GM23338 (cell line): ENCODE measurements around the gene MLEC. TPM values are rescaled to one million over a fixed set of nuclear protein-coding genes. Genes with fewer than 3 reads are reported as not detected.
A peak's percentile ranks its signal among the peaks of the same experiment; 100 is the strongest.

Experiments used
- ATAC-seq: fragments of 200-7000 bp; cut with Tn5 transposase; 3 replicates; pipeline ENCODE4 v1.9.1; 2020
- DNase-seq: peaks from one replicate; pipeline ENCODE4 v3.0.0-alpha.2; 2015; ENCODE audit warnings: low spot score
- H2AFZ ChIP-seq: fragments of 200-600 bp; sonication (generic); 2 replicates; pipeline ENCODE4 v1.8.0; 2016; ENCODE audit warnings: antibody characterized with exemption, mild to moderate bottlenecking, moderate library complexity
- H3F3A ChIP-seq: fragments of 200-600 bp; sonication (generic); replicated peaks from 2 replicates; pipeline ENCODE4 v1.8.0; 2017; ENCODE audit warnings: antibody characterized with exemption, mixed run types, low read depth
- H3K27ac ChIP-seq: fragments of 200-600 bp; sonication (generic); 2 replicates; pipeline ENCODE4 v1.6.1; 2016; ENCODE audit warnings: low read depth
- H3K27me3 ChIP-seq: fragments of 200-600 bp; sonication (generic); 2 replicates; pipeline ENCODE4 v1.8.0; 2016; ENCODE audit warnings: mild to moderate bottlenecking, mixed run types, moderate library complexity; ENCODE audit not compliant: insufficient read depth
- H3K36me3 ChIP-seq: fragments of 200-600 bp; sonication (generic); 2 replicates; pipeline ENCODE4 v1.8.0; 2016; ENCODE audit warnings: mild to moderate bottlenecking; ENCODE audit not compliant: insufficient read depth
- H3K4me1 ChIP-seq: fragments of 200-600 bp; sonication (generic); 2 replicates; pipeline ENCODE4 v1.8.0; 2016; ENCODE audit warnings: mild to moderate bottlenecking, moderate library complexity; ENCODE audit not compliant: insufficient read depth
- H3K4me2 ChIP-seq: fragments of 200-600 bp; sonication (generic); 2 replicates; pipeline ENCODE4 v1.7.1; 2017; ENCODE audit warnings: mixed run types
- H3K4me3 ChIP-seq: fragments of 200-600 bp; sonication (generic); 2 replicates; pipeline ENCODE4 v1.6.1; 2016; ENCODE audit warnings: mixed run types
- H3K79me2 ChIP-seq: fragments of 200-600 bp; sonication (generic); replicated peaks from 2 replicates; pipeline ENCODE4 v1.8.0; 2017; ENCODE audit warnings: mild to moderate bottlenecking; ENCODE audit not compliant: insufficient read depth
- H3K9me2 ChIP-seq: fragments of 200-600 bp; sonication (generic); 2 replicates; pipeline ENCODE4 v1.8.0; 2017; ENCODE audit not compliant: insufficient read depth
- H4K20me1 ChIP-seq: fragments of 200-600 bp; sonication (generic); replicated peaks from 2 replicates; pipeline ENCODE4 v1.8.0; 2017; ENCODE audit warnings: mild to moderate bottlenecking; ENCODE audit not compliant: insufficient read depth
- H3K27ac Mint-ChIP-seq: 2 replicates; pipeline ENCODE4 v1.8.0; 2020; ENCODE audit warnings: inconsistent platforms, mild to moderate bottlenecking, moderate library complexity, mixed read lengths
- H3K27me3 Mint-ChIP-seq: 3 replicates; pipeline ENCODE4 v1.8.0; 2022; ENCODE audit warnings: low read depth, mild to moderate bottlenecking, moderate library complexity, mixed read lengths, inconsistent platforms; ENCODE audit not compliant: insufficient read depth, poor library complexity
- H3K36me3 Mint-ChIP-seq: 3 replicates; pipeline ENCODE4 v1.8.0; 2021; ENCODE audit warnings: low read depth, mild to moderate bottlenecking, inconsistent platforms, moderate library complexity, mixed read lengths
- H3K4me1 Mint-ChIP-seq: 3 replicates; pipeline ENCODE4 v1.8.0; 2020; ENCODE audit warnings: mild to moderate bottlenecking, inconsistent platforms, mixed read lengths
- H3K4me3 Mint-ChIP-seq: 3 replicates; pipeline ENCODE4 v1.8.0; 2021; ENCODE audit warnings: moderate library complexity, mild to moderate bottlenecking, inconsistent platforms, mixed read lengths
- H3K9me3 Mint-ChIP-seq: 3 replicates; pipeline ENCODE4 v1.8.0; 2020; ENCODE audit warnings: moderate library complexity, mild to moderate bottlenecking, inconsistent platforms, mixed read lengths
- CREB1 ChIP-seq: fragments of 250-450 bp; sonication (Bioruptor Pico); IDR thresholded peaks from 2 replicates; pipeline ENCODE4 v1.5.0; 2020; ENCODE audit warnings: low read depth, mild to moderate bottlenecking, moderate library complexity
- EZH2 ChIP-seq: fragments of 200-600 bp; sonication (generic); IDR thresholded peaks from one replicate; pipeline ENCODE4 v1.8.0; 2017; ENCODE audit warnings: antibody characterized with exemption, mild to moderate bottlenecking, low read depth; ENCODE audit not compliant: unreplicated experiment
- EZH2phosphoT487 ChIP-seq: fragments of 200-600 bp; sonication (generic); IDR thresholded peaks from one replicate; pipeline ENCODE4 v1.8.1; 2018; ENCODE audit warnings: antibody characterized with exemption; ENCODE audit not compliant: unreplicated experiment
- JUNB ChIP-seq: IDR thresholded peaks from one replicate; pipeline ENCODE4 v1.6.1; 2016; ENCODE audit warnings: antibody characterized with exemption; ENCODE audit not compliant: unreplicated experiment
- NANOG ChIP-seq: IDR thresholded peaks from 2 replicates; pipeline ENCODE4 v1.6.1; 2016; ENCODE audit warnings: antibody characterized with exemption, borderline replicate concordance
- POLR2AphosphoS5 ChIP-seq: IDR thresholded peaks from 2 replicates; pipeline ENCODE4 v1.6.1; 2016; ENCODE audit warnings: antibody characterized with exemption, low read depth
- STAT1 ChIP-seq: IDR thresholded peaks from one replicate; pipeline ENCODE4 v1.6.1; 2016; ENCODE audit warnings: antibody characterized with exemption; ENCODE audit not compliant: unreplicated experiment
- ZNF114 ChIP-seq: fragments of 250-450 bp; sonication (Bioruptor Pico); IDR thresholded peaks from 2 replicates; pipeline ENCODE4 v1.5.0; 2020; ENCODE audit warnings: mild to moderate bottlenecking, moderate library complexity
- ZNF331 ChIP-seq: fragments of 250-450 bp; sonication (Bioruptor Pico); IDR thresholded peaks from 2 replicates; pipeline ENCODE4 v1.5.0; 2020; ENCODE audit warnings: low read depth, mild to moderate bottlenecking, moderate library complexity
- polyA plus RNA-seq: library from polyadenylated mRNA; unstranded; fragments of >200 nt; fragmentation: Nextera tagmentation; extraction: Ambion mirVana; gene quantifications from 2 replicates; pipeline ENCODE4 v1.2.1, GENCODE V29; 2016
- total RNA-seq: library from RNA; depleted of rRNA; stranded (reverse); fragments of >200 nt; shearing (Covaris generic); gene quantifications from 2 replicates; pipeline ENCODE4 v1.2.3, GENCODE V29; 2014
- TF ChIP-seq, protein P1 (sequence below), 2 experiments: fragments of 200-600 bp in 1 of 2; sonication (generic) in 1 of 2; conservative IDR thresholded peaks; 2 replicates each; pipeline versions ENCODE4 v1.5.1 to v1.6.1; 2016 to 2017; ENCODE audit warnings: antibody characterized with exemption in 2 of 2, low read depth in 2 of 2, mild to moderate bottlenecking in 2 of 2, moderate library complexity in 1 of 2
- TF ChIP-seq, protein P2 (sequence below): IDR thresholded peaks from one replicate; pipeline ENCODE4 v1.6.1; 2018; ENCODE audit warnings: antibody characterized with exemption; ENCODE audit not compliant: unreplicated experiment
- TF ChIP-seq, protein P3 (sequence below): fragments of 250-450 bp; sonication (Bioruptor Pico); IDR thresholded peaks from 2 replicates; pipeline ENCODE4 v1.5.0; 2020; ENCODE audit warnings: mild to moderate bottlenecking, moderate library complexity
- TF ChIP-seq, protein P4 (sequence below): IDR thresholded peaks from 2 replicates; pipeline ENCODE4 v1.6.1; 2016; ENCODE audit warnings: antibody characterized with exemption

The MLEC gene
- total and polyA plus RNA-seq, 2 experiments from 2014 or later: 225 to 264 TPM

DNA sequence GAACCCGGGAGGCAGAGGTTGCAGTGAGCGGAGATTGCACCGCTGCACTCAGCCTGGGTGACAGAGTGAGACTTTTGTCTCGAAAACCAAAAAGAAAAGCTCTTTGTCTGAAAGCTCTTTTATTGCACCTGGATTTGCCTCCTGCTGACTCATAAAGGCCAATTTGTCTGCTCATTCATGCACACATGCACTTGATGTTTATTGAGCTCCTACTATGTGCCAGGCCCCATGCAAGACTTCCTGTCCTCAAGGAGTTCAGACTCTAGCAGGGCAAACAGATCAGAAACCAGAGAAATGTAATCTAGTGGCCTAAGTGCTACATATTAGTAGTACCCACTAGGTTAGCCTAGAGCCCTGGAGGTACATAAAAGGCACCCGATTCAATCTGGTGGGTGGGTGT is 16.3 kb upstream of the MLEC start:
- H3F3A ChIP-seq: peaks cover 6% of the 10 kb centered on the region
- H3K27ac ChIP-seq: no peak overlapping the region
- peak overlapping the region; percentile 14; the same call in 1 of the 2 replicates for H2AFZ ChIP-seq
- no peaks in the 10 kb centered on the region for H3K36me3 Mint-ChIP-seq
- no peak for ATAC-seq
- H4K20me1 ChIP-seq: no peaks in the 10 kb centered on the region
- H3K27me3 ChIP-seq: no peaks in the 10 kb centered on the region
- no peak overlapping the region; the same call in 1 of the 2 replicates for H3K27ac Mint-ChIP-seq
- DNase-seq: no peak
- TF ChIP-seq EZH2 (no peak), ZNF331 (CRISPR knock-in tag) (no peak), CREB1 (CRISPR knock-in tag) (no peak), STAT1 (no peak), EZH2phosphoT487 (no peak), POLR2AphosphoS5 (no peak), ZNF114 (no peak), NANOG (no peak), JUNB (no peak)
- TF ChIP-seq, protein P1, sequence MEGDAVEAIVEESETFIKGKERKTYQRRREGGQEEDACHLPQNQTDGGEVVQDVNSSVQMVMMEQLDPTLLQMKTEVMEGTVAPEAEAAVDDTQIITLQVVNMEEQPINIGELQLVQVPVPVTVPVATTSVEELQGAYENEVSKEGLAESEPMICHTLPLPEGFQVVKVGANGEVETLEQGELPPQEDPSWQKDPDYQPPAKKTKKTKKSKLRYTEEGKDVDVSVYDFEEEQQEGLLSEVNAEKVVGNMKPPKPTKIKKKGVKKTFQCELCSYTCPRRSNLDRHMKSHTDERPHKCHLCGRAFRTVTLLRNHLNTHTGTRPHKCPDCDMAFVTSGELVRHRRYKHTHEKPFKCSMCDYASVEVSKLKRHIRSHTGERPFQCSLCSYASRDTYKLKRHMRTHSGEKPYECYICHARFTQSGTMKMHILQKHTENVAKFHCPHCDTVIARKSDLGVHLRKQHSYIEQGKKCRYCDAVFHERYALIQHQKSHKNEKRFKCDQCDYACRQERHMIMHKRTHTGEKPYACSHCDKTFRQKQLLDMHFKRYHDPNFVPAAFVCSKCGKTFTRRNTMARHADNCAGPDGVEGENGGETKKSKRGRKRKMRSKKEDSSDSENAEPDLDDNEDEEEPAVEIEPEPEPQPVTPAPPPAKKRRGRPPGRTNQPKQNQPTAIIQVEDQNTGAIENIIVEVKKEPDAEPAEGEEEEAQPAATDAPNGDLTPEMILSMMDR (conservative IDR thresholded peaks at IDR 0.05; ENCODE audit: low read depth in 2 of 2): no peak
- TF ChIP-seq, protein P2, sequence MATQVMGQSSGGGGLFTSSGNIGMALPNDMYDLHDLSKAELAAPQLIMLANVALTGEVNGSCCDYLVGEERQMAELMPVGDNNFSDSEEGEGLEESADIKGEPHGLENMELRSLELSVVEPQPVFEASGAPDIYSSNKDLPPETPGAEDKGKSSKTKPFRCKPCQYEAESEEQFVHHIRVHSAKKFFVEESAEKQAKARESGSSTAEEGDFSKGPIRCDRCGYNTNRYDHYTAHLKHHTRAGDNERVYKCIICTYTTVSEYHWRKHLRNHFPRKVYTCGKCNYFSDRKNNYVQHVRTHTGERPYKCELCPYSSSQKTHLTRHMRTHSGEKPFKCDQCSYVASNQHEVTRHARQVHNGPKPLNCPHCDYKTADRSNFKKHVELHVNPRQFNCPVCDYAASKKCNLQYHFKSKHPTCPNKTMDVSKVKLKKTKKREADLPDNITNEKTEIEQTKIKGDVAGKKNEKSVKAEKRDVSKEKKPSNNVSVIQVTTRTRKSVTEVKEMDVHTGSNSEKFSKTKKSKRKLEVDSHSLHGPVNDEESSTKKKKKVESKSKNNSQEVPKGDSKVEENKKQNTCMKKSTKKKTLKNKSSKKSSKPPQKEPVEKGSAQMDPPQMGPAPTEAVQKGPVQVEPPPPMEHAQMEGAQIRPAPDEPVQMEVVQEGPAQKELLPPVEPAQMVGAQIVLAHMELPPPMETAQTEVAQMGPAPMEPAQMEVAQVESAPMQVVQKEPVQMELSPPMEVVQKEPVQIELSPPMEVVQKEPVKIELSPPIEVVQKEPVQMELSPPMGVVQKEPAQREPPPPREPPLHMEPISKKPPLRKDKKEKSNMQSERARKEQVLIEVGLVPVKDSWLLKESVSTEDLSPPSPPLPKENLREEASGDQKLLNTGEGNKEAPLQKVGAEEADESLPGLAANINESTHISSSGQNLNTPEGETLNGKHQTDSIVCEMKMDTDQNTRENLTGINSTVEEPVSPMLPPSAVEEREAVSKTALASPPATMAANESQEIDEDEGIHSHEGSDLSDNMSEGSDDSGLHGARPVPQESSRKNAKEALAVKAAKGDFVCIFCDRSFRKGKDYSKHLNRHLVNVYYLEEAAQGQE: no peak
- TF ChIP-seq, protein P3, sequence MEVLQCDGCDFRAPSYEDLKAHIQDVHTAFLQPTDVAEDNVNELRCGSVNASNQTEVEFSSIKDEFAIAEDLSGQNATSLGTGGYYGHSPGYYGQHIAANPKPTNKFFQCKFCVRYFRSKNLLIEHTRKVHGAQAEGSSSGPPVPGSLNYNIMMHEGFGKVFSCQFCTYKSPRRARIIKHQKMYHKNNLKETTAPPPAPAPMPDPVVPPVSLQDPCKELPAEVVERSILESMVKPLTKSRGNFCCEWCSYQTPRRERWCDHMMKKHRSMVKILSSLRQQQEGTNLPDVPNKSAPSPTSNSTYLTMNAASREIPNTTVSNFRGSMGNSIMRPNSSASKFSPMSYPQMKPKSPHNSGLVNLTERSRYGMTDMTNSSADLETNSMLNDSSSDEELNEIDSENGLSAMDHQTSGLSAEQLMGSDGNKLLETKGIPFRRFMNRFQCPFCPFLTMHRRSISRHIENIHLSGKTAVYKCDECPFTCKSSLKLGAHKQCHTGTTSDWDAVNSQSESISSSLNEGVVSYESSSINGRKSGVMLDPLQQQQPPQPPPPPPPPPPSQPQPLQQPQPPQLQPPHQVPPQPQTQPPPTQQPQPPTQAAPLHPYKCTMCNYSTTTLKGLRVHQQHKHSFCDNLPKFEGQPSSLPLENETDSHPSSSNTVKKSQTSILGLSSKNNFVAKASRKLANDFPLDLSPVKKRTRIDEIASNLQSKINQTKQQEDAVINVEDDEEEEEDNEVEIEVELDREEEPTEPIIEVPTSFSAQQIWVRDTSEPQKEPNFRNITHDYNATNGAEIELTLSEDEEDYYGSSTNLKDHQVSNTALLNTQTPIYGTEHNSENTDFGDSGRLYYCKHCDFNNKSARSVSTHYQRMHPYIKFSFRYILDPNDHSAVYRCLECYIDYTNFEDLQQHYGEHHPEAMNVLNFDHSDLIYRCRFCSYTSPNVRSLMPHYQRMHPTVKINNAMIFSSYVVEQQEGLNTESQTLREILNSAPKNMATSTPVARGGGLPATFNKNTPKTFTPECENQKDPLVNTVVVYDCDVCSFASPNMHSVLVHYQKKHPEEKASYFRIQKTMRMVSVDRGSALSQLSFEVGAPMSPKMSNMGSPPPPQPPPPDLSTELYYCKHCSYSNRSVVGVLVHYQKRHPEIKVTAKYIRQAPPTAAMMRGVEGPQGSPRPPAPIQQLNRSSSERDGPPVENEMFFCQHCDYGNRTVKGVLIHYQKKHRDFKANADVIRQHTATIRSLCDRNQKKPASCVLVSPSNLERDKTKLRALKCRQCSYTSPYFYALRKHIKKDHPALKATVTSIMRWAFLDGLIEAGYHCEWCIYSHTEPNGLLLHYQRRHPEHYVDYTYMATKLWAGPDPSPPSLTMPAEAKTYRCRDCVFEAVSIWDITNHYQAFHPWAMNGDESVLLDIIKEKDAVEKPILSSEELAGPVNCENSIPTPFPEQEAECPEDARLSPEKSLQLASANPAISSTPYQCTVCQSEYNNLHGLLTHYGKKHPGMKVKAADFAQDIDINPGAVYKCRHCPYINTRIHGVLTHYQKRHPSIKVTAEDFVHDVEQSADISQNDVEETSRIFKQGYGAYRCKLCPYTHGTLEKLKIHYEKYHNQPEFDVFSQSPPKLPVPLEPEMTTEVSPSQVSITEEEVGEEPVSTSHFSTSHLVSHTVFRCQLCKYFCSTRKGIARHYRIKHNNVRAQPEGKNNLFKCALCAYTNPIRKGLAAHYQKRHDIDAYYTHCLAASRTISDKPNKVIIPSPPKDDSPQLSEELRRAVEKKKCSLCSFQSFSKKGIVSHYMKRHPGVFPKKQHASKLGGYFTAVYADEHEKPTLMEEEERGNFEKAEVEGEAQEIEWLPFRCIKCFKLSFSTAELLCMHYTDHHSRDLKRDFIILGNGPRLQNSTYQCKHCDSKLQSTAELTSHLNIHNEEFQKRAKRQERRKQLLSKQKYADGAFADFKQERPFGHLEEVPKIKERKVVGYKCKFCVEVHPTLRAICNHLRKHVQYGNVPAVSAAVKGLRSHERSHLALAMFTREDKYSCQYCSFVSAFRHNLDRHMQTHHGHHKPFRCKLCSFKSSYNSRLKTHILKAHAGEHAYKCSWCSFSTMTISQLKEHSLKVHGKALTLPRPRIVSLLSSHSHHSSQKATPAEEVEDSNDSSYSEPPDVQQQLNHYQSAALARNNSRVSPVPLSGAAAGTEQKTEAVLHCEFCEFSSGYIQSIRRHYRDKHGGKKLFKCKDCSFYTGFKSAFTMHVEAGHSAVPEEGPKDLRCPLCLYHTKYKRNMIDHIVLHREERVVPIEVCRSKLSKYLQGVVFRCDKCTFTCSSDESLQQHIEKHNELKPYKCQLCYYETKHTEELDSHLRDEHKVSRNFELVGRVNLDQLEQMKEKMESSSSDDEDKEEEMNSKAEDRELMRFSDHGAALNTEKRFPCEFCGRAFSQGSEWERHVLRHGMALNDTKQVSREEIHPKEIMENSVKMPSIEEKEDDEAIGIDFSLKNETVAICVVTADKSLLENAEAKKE (CRISPR knock-in tag): no peak
- TF ChIP-seq, protein P4, sequence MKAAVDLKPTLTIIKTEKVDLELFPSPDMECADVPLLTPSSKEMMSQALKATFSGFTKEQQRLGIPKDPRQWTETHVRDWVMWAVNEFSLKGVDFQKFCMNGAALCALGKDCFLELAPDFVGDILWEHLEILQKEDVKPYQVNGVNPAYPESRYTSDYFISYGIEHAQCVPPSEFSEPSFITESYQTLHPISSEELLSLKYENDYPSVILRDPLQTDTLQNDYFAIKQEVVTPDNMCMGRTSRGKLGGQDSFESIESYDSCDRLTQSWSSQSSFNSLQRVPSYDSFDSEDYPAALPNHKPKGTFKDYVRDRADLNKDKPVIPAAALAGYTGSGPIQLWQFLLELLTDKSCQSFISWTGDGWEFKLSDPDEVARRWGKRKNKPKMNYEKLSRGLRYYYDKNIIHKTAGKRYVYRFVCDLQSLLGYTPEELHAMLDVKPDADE: no peak
- H3K4me3 ChIP-seq: no peak overlapping the region
- peaks cover 4% of the 10 kb centered on the region for H3K27me3 Mint-ChIP-seq
- peaks cover 32% of the 10 kb centered on the region for H3K4me1 ChIP-seq
- H3K4me3 Mint-ChIP-seq: no peak overlapping the region
- no peak overlapping the region for H3K4me2 ChIP-seq
- H3K79me2 ChIP-seq: no peaks in the 10 kb centered on the region
- peaks cover 29% of the 10 kb centered on the region for H3K4me1 Mint-ChIP-seq
- H3K9me2 ChIP-seq: no peaks in the 10 kb centered on the region
- no peaks in the 10 kb centered on the region for H3K36me3 ChIP-seq
- no peaks in the 10 kb centered on the region for H3K9me3 Mint-ChIP-seq
